ENCODE measurements around the gene RBM4. TPM values are rescaled to one million over a fixed set of nuclear protein-coding genes. Genes with fewer than 3 reads are reported as not detected.
A peak's percentile ranks its signal among the peaks of the same experiment; 100 is the strongest.

RBM4 gene
- total and polyA plus RNA-seq, 2 donors = 96.0 to 108 TPM

DNA sequence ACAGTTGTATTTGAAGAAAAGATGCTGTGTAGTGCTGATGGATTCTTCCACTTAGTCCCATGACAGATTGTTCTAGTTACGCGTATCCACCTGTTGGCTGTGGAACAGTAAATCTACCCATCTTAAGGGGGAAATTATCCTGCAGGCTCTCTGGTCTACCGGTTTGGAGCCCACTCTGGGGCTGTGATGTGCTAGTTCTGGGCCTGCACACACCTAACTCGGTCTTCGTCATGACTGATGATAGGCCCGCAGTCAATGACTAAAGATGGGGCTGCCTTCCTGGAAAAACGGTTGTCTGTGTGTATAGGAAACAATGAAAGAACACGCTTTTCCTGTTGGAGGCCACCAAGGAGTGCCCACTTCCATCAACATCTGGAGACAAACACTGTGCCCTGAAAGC is 45.4 kb downstream of the RBM4 start:
- Histone ChIP-seq H3K4me1 (ENCODE audit: insufficient read depth) (no peaks in the 10 kb centered on the region), H3K36me3 (ENCODE audit: insufficient read depth) (no peaks in the 10 kb centered on the region), H3K27ac (ENCODE audit: low read depth) (no peak overlapping the region), H3K4me3 (ENCODE audit: low read depth, low read length) (no peak overlapping the region)
- no peak for DNase-seq (ENCODE audit: extremely low spot score)
- 84% methylated on average over 8 of the region's 8 CpGs for WGBS

DNA sequence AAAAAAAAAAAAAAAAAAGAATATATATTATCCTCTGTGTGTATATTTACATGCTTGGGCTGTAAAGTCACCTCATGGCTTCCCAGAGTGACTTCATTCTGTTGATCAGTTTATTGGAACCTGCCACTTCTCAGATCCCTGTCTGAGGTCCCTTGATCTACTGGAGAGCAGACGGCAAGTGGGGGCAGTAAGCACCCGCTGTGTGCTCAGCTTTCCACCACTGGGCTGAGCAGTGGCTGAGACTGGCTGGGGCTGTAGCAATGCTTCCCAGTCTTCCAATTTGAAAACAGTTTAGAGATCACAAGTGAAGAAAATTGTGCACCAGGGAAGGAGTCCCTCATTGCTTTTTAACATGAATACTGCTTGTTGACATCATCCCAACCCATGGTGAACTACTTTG is 46.1 kb downstream of the RBM4 start:
- WGBS = 97% methylated on average over 2 of the region's 2 CpGs
- no peaks in the 10 kb centered on the region for H3K36me3 ChIP-seq (ENCODE audit: insufficient read depth)
- no peak for DNase-seq (ENCODE audit: extremely low spot score)

GRCh38 chr11:66685276-66686099 is 47.0 kb downstream of the RBM4 start:
- 83% methylated on average over 27 of the region's 27 CpGs for WGBS
- no peak for DNase-seq (ENCODE audit: extremely low spot score)
- Histone ChIP-seq H3K27ac (ENCODE audit: low read depth) (no peak overlapping the region), H3K36me3 (ENCODE audit: insufficient read depth) (no peaks in the 10 kb centered on the region), H3K4me1 (ENCODE audit: insufficient read depth) (no peaks in the 10 kb centered on the region), H3K4me3 (ENCODE audit: low read depth, low read length) (no peak overlapping the region)

More for the DNA sequence above, 46.1 kb downstream of the RBM4 start:
- no peaks in the 10 kb centered on the region for H3K4me1 ChIP-seq (ENCODE audit: insufficient read depth)
- H3K27ac ChIP-seq (ENCODE audit: low read depth) = no peak overlapping the region
- H3K4me3 ChIP-seq (ENCODE audit: low read depth, low read length) = no peak overlapping the region

- WGBS = 79% methylated on average over 15 of the region's 15 CpGs
- DNase-seq (ENCODE audit: extremely low spot score) = peak; percentile 45
- no peak overlapping the region for H3K4me3 ChIP-seq (ENCODE audit: low read depth, low read length)
- no peaks in the 10 kb centered on the region for H3K36me3 ChIP-seq (ENCODE audit: insufficient read depth)
- H3K4me1 ChIP-seq (ENCODE audit: insufficient read depth) = no peaks in the 10 kb centered on the region
- H3K27ac ChIP-seq (ENCODE audit: low read depth) = no peak overlapping the region
Observed at GRCh38 chr11:66686100-66686785, 47.7 kb downstream of the RBM4 start.

DNA sequence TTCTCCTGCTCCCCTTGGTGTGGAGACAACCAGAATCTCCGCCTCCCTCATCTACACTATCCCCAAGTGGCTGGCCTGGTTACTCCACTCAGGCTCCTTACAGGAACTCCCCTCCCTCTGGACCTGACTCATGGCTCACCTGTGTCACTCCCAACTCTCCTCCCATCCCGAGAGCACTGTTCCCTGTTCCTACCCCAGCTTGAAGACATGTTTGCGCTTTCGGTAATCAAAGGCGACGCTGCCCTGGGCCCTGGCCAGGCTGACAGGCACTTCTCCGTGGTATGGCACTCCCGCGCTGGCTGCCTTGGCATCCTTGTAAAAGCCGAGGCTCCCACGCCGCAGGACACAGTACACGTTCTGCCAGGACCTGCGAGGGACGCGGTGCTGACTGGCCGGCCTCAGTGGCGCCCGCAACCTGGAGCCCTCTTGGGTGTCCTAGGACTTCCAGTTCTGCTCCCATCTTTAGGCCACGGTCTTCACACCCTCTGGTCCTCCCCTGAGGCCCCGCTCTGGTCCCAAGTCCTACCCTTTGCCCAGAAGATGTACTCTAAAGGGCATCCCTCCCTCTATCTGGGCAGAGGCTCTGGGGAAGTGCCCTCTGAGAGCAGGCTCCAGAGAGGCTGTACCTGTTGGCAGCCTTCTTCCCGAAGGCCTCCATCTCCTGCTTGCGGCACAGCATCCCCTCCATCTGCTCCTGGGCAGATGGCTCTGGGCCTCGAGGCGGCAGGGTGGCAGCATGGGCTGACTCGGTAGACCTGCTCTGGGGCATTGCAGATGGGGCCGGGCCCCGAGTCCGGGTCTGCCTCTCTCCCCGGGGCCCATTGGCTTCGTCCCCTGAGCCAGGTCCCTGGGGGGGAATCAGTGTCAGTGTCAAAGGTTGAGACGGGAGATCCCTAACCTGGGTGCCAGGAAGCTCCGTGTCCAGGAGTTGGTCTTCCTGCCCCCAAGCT is 48.6 kb downstream of the RBM4 start:
- no peak overlapping the region for H3K4me3 ChIP-seq (ENCODE audit: low read depth, low read length)
- H3K4me1 ChIP-seq (ENCODE audit: insufficient read depth) = no peaks in the 10 kb centered on the region
- no peak overlapping the region for H3K27ac ChIP-seq (ENCODE audit: low read depth)
- peak; percentile 17 for DNase-seq (ENCODE audit: extremely low spot score)
- whole genome bisulfite sequencing = 89% methylated on average over 33 of the region's 33 CpGs
- H3K36me3 ChIP-seq (ENCODE audit: insufficient read depth) = no peaks in the 10 kb centered on the region

DNA sequence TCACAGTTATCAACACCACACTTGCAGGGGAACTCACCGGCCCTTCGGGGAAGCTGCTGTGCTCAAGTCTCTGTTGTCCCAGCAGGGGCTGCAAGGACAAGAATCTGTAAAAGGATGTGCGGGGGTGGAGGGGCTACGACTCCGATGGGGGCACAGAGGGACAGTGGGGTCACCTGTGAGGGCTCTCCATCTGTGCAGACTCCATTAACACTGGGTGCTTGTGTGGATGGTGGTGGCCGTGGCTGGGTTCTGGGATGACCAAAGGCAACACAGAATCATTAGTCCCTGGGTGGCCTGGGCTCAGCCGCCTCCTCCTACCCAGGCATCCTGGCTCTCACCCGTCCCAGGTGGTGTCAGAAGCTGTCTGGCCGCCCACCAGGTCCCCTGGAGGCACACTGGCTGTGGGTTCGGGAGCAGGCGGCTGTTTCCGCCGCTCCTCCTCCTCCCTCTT is 49.4 kb downstream of the RBM4 start:
- H3K27ac ChIP-seq (ENCODE audit: low read depth) = no peak overlapping the region
- 88% methylated on average over 13 of the region's 13 CpGs for WGBS
- H3K36me3 ChIP-seq (ENCODE audit: insufficient read depth) = no peaks in the 10 kb centered on the region
- H3K4me1 ChIP-seq (ENCODE audit: insufficient read depth) = no peaks in the 10 kb centered on the region
- DNase-seq (ENCODE audit: extremely low spot score) = no peak
- no peak overlapping the region for H3K4me3 ChIP-seq (ENCODE audit: low read depth, low read length)

- WGBS = 81% methylated on average over 28 of the region's 28 CpGs
- Histone ChIP-seq H3K36me3 (ENCODE audit: insufficient read depth) (no peaks in the 10 kb centered on the region), H3K4me3 (ENCODE audit: low read depth, low read length) (no peak overlapping the region), H3K4me1 (ENCODE audit: insufficient read depth) (no peaks in the 10 kb centered on the region), H3K27ac (ENCODE audit: low read depth) (no peak overlapping the region)
- no peak for DNase-seq (ENCODE audit: extremely low spot score)
Observed at GRCh38 chr11:66688561-66689534, 50.3 kb downstream of the RBM4 start.

DNA sequence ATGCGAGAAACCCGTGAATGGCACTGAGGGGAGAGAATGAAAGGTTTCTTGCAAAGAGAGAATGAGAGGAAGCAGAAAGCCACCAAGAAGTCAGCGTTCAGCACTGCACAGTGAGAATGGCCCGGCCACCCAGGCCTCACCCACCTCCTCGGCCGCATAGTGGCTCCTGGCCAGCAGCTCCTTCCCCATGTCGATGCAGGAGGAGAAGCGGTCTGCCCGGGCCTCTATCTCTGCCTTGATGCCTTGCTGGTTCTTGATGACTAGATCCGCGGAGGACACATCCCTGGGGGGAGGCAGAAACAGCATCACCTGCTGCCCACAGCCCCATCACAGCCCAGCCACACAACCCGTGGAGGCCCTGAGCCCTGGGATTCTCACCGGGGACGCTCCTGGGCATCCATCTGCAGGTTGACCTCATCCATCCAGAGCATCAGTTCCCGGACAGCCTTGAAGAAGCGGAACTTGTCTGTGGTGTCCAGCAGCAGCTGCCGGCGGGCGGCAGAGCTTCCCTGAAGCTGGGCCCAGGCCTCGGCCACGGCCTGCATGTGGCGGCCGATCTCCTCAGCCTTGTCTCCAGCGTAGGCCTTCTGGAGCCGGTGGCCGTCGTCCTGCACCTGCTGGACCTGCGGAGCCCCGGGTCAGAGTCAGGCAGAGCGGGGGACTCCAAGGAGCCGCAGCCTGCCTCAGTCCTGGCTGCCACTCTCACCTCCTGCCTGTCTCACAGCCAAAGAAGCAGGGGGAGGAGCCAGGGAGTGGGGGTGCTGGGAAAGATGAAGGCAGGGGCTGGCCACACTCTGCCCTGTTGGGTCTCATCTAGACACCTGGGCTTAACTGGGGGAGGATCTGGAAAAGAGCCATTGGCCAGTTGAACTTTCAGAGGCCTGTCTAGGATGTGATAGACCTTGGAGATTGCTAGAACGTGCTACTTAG is 51.4 kb downstream of the RBM4 start:
- WGBS = 92% methylated on average over 32 of the region's 32 CpGs
- Histone ChIP-seq H3K36me3 (ENCODE audit: insufficient read depth) (no peaks in the 10 kb centered on the region), H3K4me3 (ENCODE audit: low read depth, low read length) (no peak overlapping the region), H3K27ac (ENCODE audit: low read depth) (no peak overlapping the region), H3K4me1 (ENCODE audit: insufficient read depth) (no peaks in the 10 kb centered on the region)
- DNase-seq (ENCODE audit: extremely low spot score) = no peak

DNA sequence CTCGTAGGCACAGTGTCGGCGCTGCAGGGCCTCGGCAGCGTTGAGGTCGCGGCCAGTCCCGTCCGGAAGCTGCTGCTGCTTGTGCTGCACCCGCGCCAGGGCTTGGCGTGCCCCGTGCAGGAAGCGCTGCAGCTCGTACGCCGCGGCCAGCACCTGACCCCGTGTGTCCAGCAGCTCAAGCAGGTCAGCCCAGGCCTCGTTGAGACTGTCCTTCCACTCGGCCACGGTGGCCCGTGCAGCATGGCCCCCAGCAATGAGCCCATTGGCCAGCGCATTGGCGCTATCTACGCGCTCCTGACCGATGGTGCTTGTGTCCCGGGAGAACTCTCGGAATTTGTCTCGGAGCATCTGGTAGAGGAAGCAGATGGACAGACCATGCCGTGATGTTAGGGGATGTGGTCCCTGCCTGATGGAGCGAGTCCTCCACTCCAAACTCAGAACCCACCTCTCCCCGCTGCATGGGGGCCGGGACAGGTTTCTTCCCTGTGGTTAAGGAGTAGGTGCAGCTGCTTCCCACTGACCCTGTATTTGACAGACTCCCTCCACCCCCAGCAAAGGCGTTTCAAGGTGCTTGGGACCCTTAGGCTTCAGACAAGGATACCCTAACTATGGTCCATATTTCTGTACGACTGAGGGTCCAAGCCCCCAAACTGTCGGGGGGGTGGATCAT is 52.9 kb downstream of the RBM4 start:
- Histone ChIP-seq H3K4me3 (ENCODE audit: low read depth, low read length) (no peak overlapping the region), H3K27ac (ENCODE audit: low read depth) (no peak overlapping the region), H3K4me1 (ENCODE audit: insufficient read depth) (no peaks in the 10 kb centered on the region), H3K36me3 (ENCODE audit: insufficient read depth) (no peaks in the 10 kb centered on the region)
- no peak for DNase-seq (ENCODE audit: extremely low spot score)
- 92% methylated on average over 38 of the region's 38 CpGs for WGBS

GRCh38 chr11:66692446-66692845 is 53.9 kb downstream of the RBM4 start:
- no peak overlapping the region for H3K4me3 ChIP-seq (ENCODE audit: low read depth, low read length)
- no peaks in the 10 kb centered on the region for H3K4me1 ChIP-seq (ENCODE audit: insufficient read depth)
- 92% methylated on average over 18 of the region's 18 CpGs for WGBS
- DNase-seq (ENCODE audit: extremely low spot score) = no peak
- no peak overlapping the region for H3K27ac ChIP-seq (ENCODE audit: low read depth)
- H3K36me3 ChIP-seq (ENCODE audit: insufficient read depth) = no peaks in the 10 kb centered on the region

GRCh38 chr11:66692871-66693331 is 54.4 kb downstream of the RBM4 start:
- WGBS = 91% methylated on average over 20 of the region's 20 CpGs
- DNase-seq (ENCODE audit: extremely low spot score) = no peak
- H3K36me3 ChIP-seq (ENCODE audit: insufficient read depth) = no peaks in the 10 kb centered on the region
- no peaks in the 10 kb centered on the region for H3K4me1 ChIP-seq (ENCODE audit: insufficient read depth)
- no peak overlapping the region for H3K27ac ChIP-seq (ENCODE audit: low read depth)
- no peak overlapping the region for H3K4me3 ChIP-seq (ENCODE audit: low read depth, low read length)

All from urinary bladder (tissue), 4 donors.